HG03103 (cell line): ENCODE results near the gene CYTL1.
"Not testable (repeated sequence)": the region's sequence is repeated elsewhere in the genome, so short reads cannot be mapped to it uniquely, and the experiment has no call there.

ENCODE experiments used
- ATAC-seq: cut with Tn5 transposase; IDR thresholded peaks from one replicate; pipeline ENCODE4 v1.9.1; 2021; ENCODE audit warnings: low read depth; ENCODE audit not compliant: unreplicated experiment

Gene CYTL1

DNA sequence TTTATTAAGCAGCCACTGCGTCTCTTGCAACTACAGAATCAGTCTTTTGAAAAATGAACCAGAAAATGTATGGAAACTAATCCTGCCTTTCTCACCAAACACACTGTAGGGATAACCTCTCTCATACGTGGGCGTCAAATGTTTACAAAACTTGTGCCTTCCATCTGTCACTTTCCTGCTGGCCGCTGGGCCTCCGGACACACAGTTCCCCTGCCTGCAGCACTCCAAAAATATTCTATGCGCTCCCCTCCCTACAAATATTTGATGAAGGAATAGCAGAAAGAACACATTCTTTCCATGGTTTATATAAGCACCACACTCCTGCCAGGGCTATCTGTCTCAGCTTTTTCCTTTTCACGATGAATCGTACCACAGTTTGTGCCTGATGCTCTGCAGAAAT lies 14.9 kb upstream of the CYTL1 start:
- no peak for ATAC-seq

- no peak for ATAC-seq
Observed at GRCh38 chr4:5033281-5033841, 14.1 kb upstream of the CYTL1 start.

- ATAC-seq = no peak
Observed at GRCh38 chr4:5032813-5033212, 13.6 kb upstream of the CYTL1 start.

DNA sequence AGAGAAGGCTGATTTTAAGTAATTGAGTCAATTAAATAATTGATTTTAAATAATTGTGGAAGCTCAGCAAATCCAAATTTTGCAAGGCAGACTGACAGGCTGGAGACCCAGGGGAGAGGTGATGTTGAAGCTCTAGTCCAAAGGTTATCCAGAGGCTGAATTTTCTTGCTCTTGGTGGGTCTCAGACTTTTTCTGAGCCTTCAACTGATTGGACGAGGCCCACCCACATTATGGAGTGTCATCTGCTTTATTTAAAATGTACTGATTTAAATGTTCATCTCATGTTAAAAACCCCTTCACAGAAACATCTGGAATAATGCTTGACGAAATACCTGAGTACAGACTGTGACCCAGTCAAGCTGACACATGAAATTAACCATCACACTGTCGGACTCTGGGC lies 11.7 kb upstream of the CYTL1 start:
- ATAC-seq = no peak

DNA sequence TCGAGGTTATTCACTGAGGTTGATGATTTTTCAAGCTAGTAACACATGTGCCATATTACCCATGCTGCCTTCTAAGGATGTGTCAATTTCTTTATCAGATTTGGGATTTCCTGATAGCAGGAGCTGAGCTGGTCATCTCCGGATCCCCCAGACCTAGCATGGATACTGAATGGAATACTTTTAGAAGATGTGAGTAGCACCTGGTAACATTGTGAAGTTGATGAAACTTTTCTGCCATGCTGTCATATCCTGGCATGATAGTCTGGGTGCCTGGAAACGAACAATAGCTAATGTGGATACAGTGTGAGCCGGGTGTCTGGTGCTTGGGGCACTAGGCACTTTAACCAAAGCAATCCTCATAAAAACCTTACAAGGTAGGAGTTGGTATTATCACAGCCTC lies 11.0 kb upstream of the CYTL1 start:
- ATAC-seq = no peak

DNA sequence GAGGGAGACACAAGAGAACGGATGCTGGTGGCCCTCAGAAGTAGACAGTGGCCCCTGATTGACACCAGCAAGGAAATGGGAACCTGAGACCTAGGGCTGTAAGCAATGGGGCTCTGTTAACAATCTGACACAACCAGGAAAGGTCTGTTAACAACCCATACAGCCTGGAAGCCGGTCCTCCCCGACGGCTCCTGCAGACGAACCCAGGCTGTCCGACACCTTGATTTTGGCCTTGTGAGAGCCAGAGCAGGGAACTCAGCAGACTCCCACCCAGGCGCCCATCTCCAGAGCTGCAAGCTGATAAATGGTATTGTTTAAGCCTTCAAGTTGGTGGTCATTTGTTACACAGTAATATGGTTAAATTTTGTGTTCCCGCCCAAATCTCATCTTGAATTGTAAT lies 10.2 kb upstream of the CYTL1 start:
- ATAC-seq = no peak

DNA sequence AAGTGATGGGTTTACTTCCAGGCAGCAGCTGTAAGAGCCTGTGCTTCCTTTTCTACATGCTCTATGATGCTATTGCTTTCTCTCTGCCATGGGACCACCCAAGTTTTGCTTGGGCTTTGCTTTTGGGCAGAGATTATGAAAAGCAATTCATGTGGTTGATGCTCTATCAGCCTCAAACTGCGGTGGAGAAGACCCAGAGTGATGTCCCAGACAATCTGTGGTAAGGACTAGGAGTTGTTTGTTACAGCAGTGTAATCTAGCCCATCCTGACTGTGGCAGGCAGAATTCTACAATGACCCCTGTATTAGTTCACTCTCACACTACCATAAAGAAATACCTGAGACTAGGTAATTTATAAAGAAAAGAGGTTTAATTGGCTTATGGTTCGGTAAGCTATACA lies 9.2 kb upstream of the CYTL1 start:
- no peak for ATAC-seq

- no peak for ATAC-seq
Observed at GRCh38 chr4:5027346-5027745, 8.1 kb upstream of the CYTL1 start.

DNA sequence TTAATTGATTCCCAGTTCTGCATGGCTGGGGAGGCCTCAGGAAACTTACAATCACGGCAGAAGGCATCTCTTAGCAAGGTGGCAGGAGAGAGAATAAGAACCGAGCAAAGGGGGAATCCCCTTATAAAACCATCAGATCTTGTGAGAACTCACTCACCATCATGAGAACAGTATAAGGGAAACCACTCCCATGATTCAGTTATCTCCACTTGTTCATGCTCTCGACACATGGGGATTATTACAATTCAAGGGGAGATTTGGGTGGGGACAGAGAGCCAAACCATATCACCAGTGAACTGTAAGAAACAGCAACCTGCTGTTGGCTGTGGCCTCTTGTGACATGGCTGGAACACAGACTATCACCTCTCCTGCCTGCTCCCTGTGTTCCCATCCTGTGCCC lies 7.1 kb upstream of the CYTL1 start:
- ATAC-seq = no peak

- no peak for ATAC-seq
Observed at GRCh38 chr4:5024673-5025072, 5.4 kb upstream of the CYTL1 start.

GRCh38 chr4:5021546-5021945 lies 2.3 kb upstream of the CYTL1 start:
- no peak for ATAC-seq

DNA sequence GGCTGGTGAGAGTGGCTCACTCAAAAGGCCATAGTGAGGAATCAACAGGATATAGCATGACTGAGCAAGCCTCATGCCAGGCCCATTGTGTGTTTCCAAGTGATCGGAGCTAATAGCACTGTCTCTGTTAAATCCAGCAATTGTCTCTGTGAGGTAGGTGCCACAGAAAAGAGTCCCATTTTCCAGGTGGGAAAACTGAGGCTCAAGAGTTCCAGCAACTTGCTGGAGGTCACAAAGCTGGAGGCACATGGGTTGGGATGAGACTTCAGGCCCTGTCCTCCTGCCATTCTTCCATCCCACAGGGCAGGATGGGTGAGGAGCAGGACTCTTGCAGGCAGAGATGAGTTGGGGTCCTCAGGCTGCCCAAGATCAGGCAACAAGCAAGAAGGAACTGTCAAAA lies 1.1 kb upstream of the CYTL1 start:
- no peak for ATAC-seq

DNA sequence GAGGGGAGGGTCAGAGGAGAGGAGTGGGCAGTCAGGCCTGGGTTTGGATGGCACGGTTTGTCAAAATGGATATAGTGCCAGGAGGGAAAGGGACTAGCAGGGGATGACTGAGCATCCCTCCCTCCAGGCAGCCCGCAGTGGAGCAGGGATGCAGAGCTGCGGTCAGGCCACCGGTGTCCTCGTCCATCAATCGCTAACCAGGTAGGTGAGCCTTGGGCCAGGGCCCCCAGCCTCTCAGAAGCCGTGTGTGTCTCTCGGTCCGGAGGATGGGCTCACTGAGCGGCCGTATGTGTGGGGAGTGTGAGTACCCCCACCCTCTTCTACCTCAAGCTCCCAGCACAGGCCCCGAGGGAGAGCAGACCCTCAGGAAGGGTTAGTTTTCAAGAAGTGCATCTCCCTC lies 538 bp upstream of the CYTL1 start:
- no peak for ATAC-seq

DNA sequence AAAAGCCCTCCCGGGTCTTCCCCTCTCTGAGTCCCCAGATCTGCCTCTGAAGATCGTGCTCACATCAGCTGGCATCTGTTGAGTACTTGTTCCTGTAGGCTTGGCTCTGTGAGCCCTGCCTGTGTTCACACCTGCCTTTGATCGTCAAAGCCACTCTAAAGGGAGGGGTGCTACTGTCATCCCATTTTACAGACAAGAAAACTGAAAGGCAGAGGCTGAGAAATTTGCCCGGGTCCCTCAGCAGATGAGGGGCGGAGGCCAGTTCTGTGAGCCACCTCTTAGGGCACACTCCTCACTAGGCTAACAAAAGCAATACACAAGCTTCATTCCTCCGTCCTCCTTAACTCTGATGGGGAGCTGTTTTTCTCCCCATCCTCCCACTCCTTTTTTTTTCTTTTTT lies 655 bp downstream of the CYTL1 start:
- ATAC-seq = no peak

- ATAC-seq = no peak
Observed at GRCh38 chr4:5018096-5018495, 1.2 kb downstream of the CYTL1 start.

DNA sequence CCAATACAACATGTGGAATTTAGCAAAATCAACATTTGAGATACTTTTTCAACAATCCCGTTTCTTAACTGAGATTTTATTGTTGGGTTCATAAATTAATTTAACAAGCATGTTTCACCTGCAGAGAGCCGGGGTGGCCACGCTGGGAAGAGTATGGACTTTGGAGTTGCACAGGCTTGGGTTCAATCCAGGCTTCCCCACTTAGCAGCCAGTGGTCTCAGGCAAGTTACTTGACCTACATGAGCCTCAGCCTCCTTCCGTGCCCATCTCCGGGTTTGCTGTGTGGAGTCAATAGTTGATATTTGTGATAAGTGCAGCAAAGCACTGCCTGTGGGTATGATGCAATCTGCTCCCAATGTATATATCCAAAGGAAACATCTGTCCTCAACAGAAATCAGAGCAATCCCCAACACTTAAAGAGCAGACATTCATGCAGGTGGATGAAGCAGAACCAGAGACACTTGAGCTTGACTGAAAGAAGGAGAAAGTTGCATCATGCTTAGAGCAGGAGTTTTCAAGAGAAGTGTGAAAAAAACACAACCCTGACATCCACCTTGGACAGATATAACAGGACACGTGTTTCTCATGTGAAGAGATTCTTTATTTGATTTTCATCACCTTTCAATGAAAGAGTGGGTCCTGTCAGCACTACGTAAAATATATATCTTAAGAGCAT lies 5.1 kb downstream of the CYTL1 start:
- no peak for ATAC-seq

DNA sequence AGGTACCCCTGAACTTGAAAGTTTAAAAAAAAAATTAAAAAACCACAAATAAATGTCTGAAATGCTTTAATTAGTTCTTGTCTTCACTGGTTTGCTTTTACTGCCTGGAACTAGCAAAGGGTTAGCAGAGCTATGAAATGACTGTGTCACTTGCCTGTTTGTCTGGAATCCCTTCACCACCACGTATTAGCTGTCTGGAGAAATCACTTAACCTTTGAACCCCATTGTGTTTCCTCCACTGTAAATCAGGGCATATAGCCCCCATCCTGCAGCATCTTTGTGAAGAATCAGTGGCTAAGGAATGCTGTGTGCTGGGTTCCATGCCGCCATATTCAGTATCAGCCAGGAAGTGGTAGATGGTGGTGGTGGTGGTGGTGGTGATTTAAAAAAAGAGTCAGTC lies 6.3 kb downstream of the CYTL1 start:
- no peak for ATAC-seq

GRCh38 chr4:5012244-5012898 lies 6.9 kb downstream of the CYTL1 start:
- ATAC-seq = no peak

- ATAC-seq = no peak
Observed at GRCh38 chr4:5010984-5011383, 8.3 kb downstream of the CYTL1 start.

DNA sequence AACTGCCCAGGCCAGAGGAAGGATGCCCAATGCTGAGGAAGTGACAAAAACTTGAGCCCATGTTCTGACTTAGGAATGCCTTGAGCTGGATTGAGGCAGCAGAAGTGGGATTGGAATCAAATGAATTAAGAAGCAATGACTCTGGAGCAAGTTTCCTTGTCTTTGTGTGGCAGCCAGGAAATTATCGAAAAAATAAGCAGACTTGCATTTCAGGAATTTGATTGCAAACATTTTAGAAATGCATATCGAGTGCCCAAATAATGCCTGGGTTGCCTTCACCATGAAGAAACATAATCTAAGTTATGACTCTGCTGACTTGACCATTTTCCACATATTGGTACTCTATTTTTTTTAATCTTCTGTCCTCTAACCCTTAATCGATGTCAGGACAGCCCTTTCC lies 9.5 kb downstream of the CYTL1 start:
- no peak for ATAC-seq

DNA sequence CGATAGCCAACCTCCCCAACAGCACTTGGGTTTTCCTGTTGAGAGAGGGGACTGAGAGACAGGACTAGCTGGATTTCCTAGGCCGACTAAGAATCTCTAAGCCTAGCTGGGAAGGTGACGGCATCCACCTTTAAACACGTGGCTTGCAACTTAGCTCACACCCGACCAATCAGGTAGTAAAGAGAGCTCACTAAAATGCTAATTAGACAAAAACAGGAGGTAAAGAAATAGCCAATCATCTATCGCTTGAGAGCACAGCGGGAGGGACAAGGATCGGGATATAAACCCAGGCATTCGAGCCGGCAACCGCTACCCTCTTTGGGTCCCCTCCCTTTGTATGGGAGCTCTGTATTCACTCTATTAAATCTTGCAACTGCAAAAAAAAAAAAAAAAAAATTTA lies 12.3 kb downstream of the CYTL1 start:
- ATAC-seq = not testable (repeated sequence)

DNA sequence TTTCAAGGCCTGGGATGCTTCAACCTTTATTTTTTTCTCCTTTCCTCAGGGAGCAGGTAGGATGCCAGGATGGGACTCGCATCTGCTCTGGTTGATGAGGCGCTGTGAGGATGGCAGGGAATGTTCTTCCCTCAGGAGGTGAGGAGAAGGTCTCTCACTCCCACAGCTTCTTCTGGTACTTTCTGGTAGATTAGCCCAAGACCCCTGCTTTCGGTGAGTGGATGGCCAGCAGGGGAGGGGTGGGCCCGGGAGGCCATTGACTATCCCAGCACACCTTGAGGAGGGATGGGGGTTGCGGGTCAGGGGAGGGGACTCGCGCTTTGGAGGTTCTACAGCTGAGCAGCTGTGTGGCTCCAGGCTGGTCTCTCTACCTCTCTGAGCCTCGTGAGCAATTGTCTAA lies 14.8 kb downstream of the CYTL1 start:
- no peak for ATAC-seq
